H9 (cell line): ENCODE results near the gene S100A16. TPM values are rescaled to one million over a fixed set of nuclear protein-coding genes. Genes with fewer than 3 reads are reported as not detected.

Experiments used
- DNase-seq: peaks from one replicate; pipeline ENCODE4 v3.0.0-alpha.2; 2017
- H2AFZ ChIP-seq: one replicate; pipeline ENCODE4 v1.6.1; 2013; ENCODE audit warnings: mild to moderate bottlenecking, low read length, control low read depth, moderate library complexity
- H2AK5ac ChIP-seq: 2 replicates; pipeline ENCODE4 v1.6.1; 2013; ENCODE audit warnings: low read length, control low read depth, mixed read lengths; ENCODE audit not compliant: insufficient read length
- H2BK120ac ChIP-seq: one replicate; pipeline ENCODE4 v1.6.1; 2013; ENCODE audit warnings: low read depth, mild to moderate bottlenecking, low read length, control low read depth, inconsistent platforms; ENCODE audit not compliant: poor library complexity, severe bottlenecking
- H2BK12ac ChIP-seq: 2 replicates; pipeline ENCODE4 v1.6.1; 2013; ENCODE audit warnings: low read length, control low read depth, mixed read lengths, low read depth; ENCODE audit not compliant: insufficient read length
- H2BK15ac ChIP-seq: 2 replicates; pipeline ENCODE4 v1.6.1; 2013; ENCODE audit warnings: low read depth, low read length, control low read depth
- H2BK20ac ChIP-seq: one replicate; pipeline ENCODE4 v1.6.1; 2013; ENCODE audit warnings: low read depth, mild to moderate bottlenecking, low read length, control low read depth, inconsistent platforms; ENCODE audit not compliant: poor library complexity, severe bottlenecking
- H2BK5ac ChIP-seq: 2 replicates; pipeline ENCODE4 v1.6.1; 2013; ENCODE audit warnings: low read length, control low read depth, mixed read lengths; ENCODE audit not compliant: insufficient read length
- H3K14ac ChIP-seq: 2 replicates; pipeline ENCODE4 v1.6.1; 2013; ENCODE audit warnings: low read length, control low read depth; ENCODE audit not compliant: insufficient read depth
- H3K18ac ChIP-seq: 2 replicates; pipeline ENCODE4 v1.6.1; 2013; ENCODE audit warnings: low read depth, mild to moderate bottlenecking, mixed read lengths, low read length, control low read depth; ENCODE audit not compliant: insufficient read length
- H3K23ac ChIP-seq: 2 replicates; pipeline ENCODE4 v1.6.1; 2013; ENCODE audit warnings: low read length, control low read depth, mixed read lengths, low read depth; ENCODE audit not compliant: insufficient read length
- H3K23me2 ChIP-seq: 2 replicates; pipeline ENCODE4 v1.6.1; 2013; ENCODE audit warnings: low read depth, mild to moderate bottlenecking, mixed read lengths, low read length, control low read depth; ENCODE audit not compliant: insufficient read length, poor library complexity, severe bottlenecking
- H3K27ac ChIP-seq: 2 replicates; pipeline ENCODE4 v1.5.1; 2013; ENCODE audit warnings: low read length, control low read depth, mixed read lengths, low read depth; ENCODE audit not compliant: insufficient read length
- H3K27me3 ChIP-seq: 2 replicates; pipeline ENCODE4 v1.6.1; 2013; ENCODE audit warnings: low read length, control low read depth, inconsistent platforms; ENCODE audit not compliant: insufficient read depth
- H3K4ac ChIP-seq: 2 replicates; pipeline ENCODE4 v1.6.1; 2013; ENCODE audit warnings: low read depth, mild to moderate bottlenecking, control low read depth, inconsistent platforms, low read length, moderate library complexity
- H3K4me1 ChIP-seq: 2 replicates; pipeline ENCODE4 v1.6.1; 2013; ENCODE audit warnings: low read length, control low read depth, inconsistent platforms; ENCODE audit not compliant: insufficient read depth
- H3K4me2 ChIP-seq: 2 replicates; pipeline ENCODE4 v1.6.1; 2013; ENCODE audit warnings: low read length, control low read depth, mixed read lengths; ENCODE audit not compliant: insufficient read length, insufficient read depth
- H3K56ac ChIP-seq: 2 replicates; pipeline ENCODE4 v1.6.1; 2013; ENCODE audit warnings: low read depth, mild to moderate bottlenecking, mixed read lengths, low read length, control low read depth; ENCODE audit not compliant: insufficient read length
- H3K79me1 ChIP-seq: 2 replicates; pipeline ENCODE4 v1.6.1; 2013; ENCODE audit warnings: low read depth, mild to moderate bottlenecking, moderate library complexity, low read length, control low read depth, inconsistent platforms; ENCODE audit not compliant: insufficient read depth, poor library complexity, severe bottlenecking
- H3K79me2 ChIP-seq: 2 replicates; pipeline ENCODE4 v1.6.1; 2013; ENCODE audit warnings: low read length, control low read depth, inconsistent platforms; ENCODE audit not compliant: insufficient read depth
- H3K9ac ChIP-seq: 2 replicates; pipeline ENCODE4 v1.6.1; 2013; ENCODE audit warnings: low read length, control low read depth, mixed read lengths; ENCODE audit not compliant: insufficient read length; ENCODE audit errors: extremely low read depth
- H3K9me3 ChIP-seq: one replicate; pipeline ENCODE4 v1.6.1; 2013; ENCODE audit warnings: low read depth, low read length, inconsistent platforms; ENCODE audit not compliant: control insufficient read depth
- H3T11ph ChIP-seq: one replicate; pipeline ENCODE4 v1.6.1; 2013; ENCODE audit warnings: mild to moderate bottlenecking, low read length, control low read depth, inconsistent platforms
- H4K20me1 ChIP-seq: one replicate; pipeline ENCODE4 v1.6.1; 2013; ENCODE audit not compliant: control insufficient read depth, insufficient read length, insufficient read depth
- H4K5ac ChIP-seq: 2 replicates; pipeline ENCODE4 v1.6.1; 2013; ENCODE audit warnings: low read depth, mild to moderate bottlenecking, mixed read lengths, low read length, control low read depth; ENCODE audit not compliant: insufficient read length
- H4K8ac ChIP-seq: replicated peaks from 2 replicates; pipeline ENCODE4 v1.6.1; 2013; ENCODE audit warnings: low read length, control low read depth, mixed read lengths, low read depth; ENCODE audit not compliant: insufficient read length
- H4K91ac ChIP-seq: 2 replicates; pipeline ENCODE4 v1.6.1; 2013; ENCODE audit warnings: low read depth, mild to moderate bottlenecking, moderate library complexity, mixed read lengths, low read length, control low read depth; ENCODE audit not compliant: insufficient read length
- H3K27ac Mint-ChIP-seq, 3 experiments: 2 replicates in 2 of 3; 3 replicates in 1 of 3; pipeline ENCODE4 v1.8.0; 2020 to 2021; ENCODE audit warnings: mixed read lengths in 3 of 3, mild to moderate bottlenecking in 1 of 3, moderate library complexity in 1 of 3
- H3K27me3 Mint-ChIP-seq: 2 replicates; pipeline ENCODE4 v1.8.0; 2021; ENCODE audit warnings: low read depth, mild to moderate bottlenecking, moderate library complexity, mixed read lengths
- H3K36me3 Mint-ChIP-seq, 3 experiments: 2 replicates in 2 of 3; 3 replicates in 1 of 3; pipeline ENCODE4 v1.8.0; 2020 to 2021; ENCODE audit warnings: low read depth in 3 of 3, mixed read lengths in 3 of 3; ENCODE audit not compliant: insufficient read depth in 1 of 3
- H3K4me1 Mint-ChIP-seq, 2 experiments: 2 replicates each; pipeline ENCODE4 v1.8.0; 2020; ENCODE audit warnings: mixed read lengths in 2 of 2
- H3K4me3 Mint-ChIP-seq, 2 experiments: 2 replicates in 1 of 2; 3 replicates in 1 of 2; pipeline ENCODE4 v1.8.0; 2020 to 2021; ENCODE audit warnings: mild to moderate bottlenecking in 2 of 2, mixed read lengths in 2 of 2, moderate library complexity in 1 of 2
- H3K9me3 Mint-ChIP-seq, 2 experiments: 2 replicates in 1 of 2; 3 replicates in 1 of 2; pipeline ENCODE4 v1.8.0; 2020; ENCODE audit warnings: mild to moderate bottlenecking in 2 of 2, mixed read lengths in 2 of 2, moderate library complexity in 1 of 2
- WGBS: extraction: QIAGEN DNeasy Blood & Tissue Kit; methylation state at CpG from one replicate; pipeline ENCODE4 v1.1.7; 2013; ENCODE audit warnings: missing lambda C conversion rate, low lambda C conversion rate, mixed read lengths; ENCODE audit not compliant: insufficient read length; ENCODE audit errors: extremely low coverage; 5-methylcytosine and 5-hydroxymethylcytosine counted together
- total RNA-seq: library from RNA; stranded (reverse); gene quantifications from 2 replicates; pipeline ENCODE4 v1.2.1, GENCODE V29; 2021
- TF ChIP-seq, protein P1 (sequence below): fragments of 200-600 bp; sonication (generic); conservative IDR thresholded peaks from 3 replicates; pipeline ENCODE4 v1.8.0; 2021; ENCODE audit warnings: antibody characterized with exemption, mild to moderate bottlenecking

The S100A16 gene
- total RNA-seq, 1 experiment from 2014 or later, result 8.0 TPM

DNA sequence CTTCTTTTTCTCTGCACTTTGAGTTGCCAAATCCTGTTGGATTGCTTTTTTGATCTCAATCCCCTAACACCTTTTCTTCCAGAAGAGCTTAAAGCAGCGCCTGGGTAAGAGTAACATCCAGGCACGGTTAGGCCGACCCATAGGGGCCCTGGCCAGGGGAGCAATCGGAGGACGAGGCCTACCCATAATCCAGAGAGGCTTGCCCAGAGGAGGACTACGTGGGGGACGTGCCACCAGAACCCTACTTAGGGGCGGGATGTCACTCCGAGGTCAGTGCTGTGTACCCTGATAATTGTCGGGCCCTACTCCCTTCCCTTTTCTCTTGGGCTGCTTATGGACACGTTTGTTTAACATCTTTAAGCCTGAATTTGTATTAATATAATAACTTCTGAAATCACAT, 29.2 kb upstream of the S100A16 start:
- Histone ChIP-seq H3K4me2 (no peak overlapping the region), H3K9ac (no peak overlapping the region), H3K27ac (no peak overlapping the region), H4K5ac (no peak overlapping the region), H2BK12ac (no peak overlapping the region), H3K14ac (no peak overlapping the region), H4K8ac (no peak overlapping the region), H3K4me1 (no peaks in the 10 kb centered on the region), H3K27me3 (no peaks in the 10 kb centered on the region), H3K23me2 (no peaks in the 10 kb centered on the region), H2AK5ac (no peak overlapping the region), H2BK15ac (no peak overlapping the region), H3K18ac (no peak overlapping the region), H2BK120ac (no peak overlapping the region), H3K79me1 (peaks cover 4% of the 10 kb centered on the region), H3K9me3 (no peaks in the 10 kb centered on the region), H4K91ac (no peak overlapping the region), H3K79me2 (no peaks in the 10 kb centered on the region), H2AFZ (no peak overlapping the region), H3K4ac (no peak overlapping the region), H3T11ph (no peak overlapping the region), H3K56ac (no peak overlapping the region), H2BK5ac (no peak overlapping the region), H3K23ac (no peak overlapping the region), H2BK20ac (no peak overlapping the region), H4K20me1 (no peaks in the 10 kb centered on the region)
- Mint-ChIP-seq H3K4me3 (no peak overlapping the region), H3K27me3 (no peaks in the 10 kb centered on the region), H3K36me3 (peaks cover 56 to 95% (median 87%) of the 10 kb centered on the region in 3 experiments; a peak in 6 of 7 replicates), H3K4me1 (peaks cover under 1 to 1% of the 10 kb centered on the region in 2 experiments; a peak in 3 of 4 replicates), H3K9me3 (no peaks in the 10 kb centered on the region), H3K27ac (no peak overlapping the region)
- WGBS, result no CpG with 5 or more reads among the region's 11 CpGs
- DNase-seq, result no peak
- TF ChIP-seq, protein P1, sequence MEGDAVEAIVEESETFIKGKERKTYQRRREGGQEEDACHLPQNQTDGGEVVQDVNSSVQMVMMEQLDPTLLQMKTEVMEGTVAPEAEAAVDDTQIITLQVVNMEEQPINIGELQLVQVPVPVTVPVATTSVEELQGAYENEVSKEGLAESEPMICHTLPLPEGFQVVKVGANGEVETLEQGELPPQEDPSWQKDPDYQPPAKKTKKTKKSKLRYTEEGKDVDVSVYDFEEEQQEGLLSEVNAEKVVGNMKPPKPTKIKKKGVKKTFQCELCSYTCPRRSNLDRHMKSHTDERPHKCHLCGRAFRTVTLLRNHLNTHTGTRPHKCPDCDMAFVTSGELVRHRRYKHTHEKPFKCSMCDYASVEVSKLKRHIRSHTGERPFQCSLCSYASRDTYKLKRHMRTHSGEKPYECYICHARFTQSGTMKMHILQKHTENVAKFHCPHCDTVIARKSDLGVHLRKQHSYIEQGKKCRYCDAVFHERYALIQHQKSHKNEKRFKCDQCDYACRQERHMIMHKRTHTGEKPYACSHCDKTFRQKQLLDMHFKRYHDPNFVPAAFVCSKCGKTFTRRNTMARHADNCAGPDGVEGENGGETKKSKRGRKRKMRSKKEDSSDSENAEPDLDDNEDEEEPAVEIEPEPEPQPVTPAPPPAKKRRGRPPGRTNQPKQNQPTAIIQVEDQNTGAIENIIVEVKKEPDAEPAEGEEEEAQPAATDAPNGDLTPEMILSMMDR, result no peak
